Smooth muscle cell (in vitro differentiated cells): Measurements from ENCODE around the gene TICRR. TPM values are rescaled to one million over a fixed set of nuclear protein-coding genes. Genes with fewer than 3 reads are reported as not detected.
"Not testable (repeated sequence)": the region's sequence is repeated elsewhere in the genome, so short reads cannot be mapped to it uniquely, and the experiment has no call there.

Source experiments
- DNase-seq: peaks from one replicate; lab custom pipeline; 2025; ENCODE audit not compliant: unreplicated experiment; lab: John Stamatoyannopoulos, UW
- H2AFZ ChIP-seq: fragments of 200-600 bp; sonication (generic); 2 replicates; pipeline ENCODE4 v1.6.0; 2016; ENCODE audit warnings: antibody characterized with exemption, low read depth, mild to moderate bottlenecking
- H3F3A ChIP-seq: fragments of 200-600 bp; sonication (generic); 2 replicates; pipeline ENCODE4 v1.6.0; 2017; ENCODE audit warnings: antibody characterized with exemption, low read depth
- H3K27ac ChIP-seq: fragments of 200-600 bp; sonication (generic); 2 replicates; pipeline ENCODE4 v1.5.1; 2016; ENCODE audit warnings: low read depth, mild to moderate bottlenecking
- H3K27me3 ChIP-seq: fragments of 200-600 bp; sonication (generic); 2 replicates; pipeline ENCODE4 v1.6.1; 2016; ENCODE audit warnings: low read depth, mild to moderate bottlenecking
- H3K36me3 ChIP-seq: fragments of 200-600 bp; sonication (generic); 2 replicates; pipeline ENCODE4 v1.5.1; 2016; ENCODE audit warnings: low read depth
- H3K4me1 ChIP-seq: fragments of 200-600 bp; sonication (generic); 2 replicates; pipeline ENCODE4 v1.5.1; 2016; ENCODE audit warnings: low read depth
- H3K4me2 ChIP-seq: fragments of 200-600 bp; sonication (generic); 2 replicates; pipeline ENCODE4 v1.6.0; 2016; ENCODE audit warnings: mild to moderate bottlenecking
- H3K4me3 ChIP-seq: fragments of 200-600 bp; sonication (generic); 2 replicates; pipeline ENCODE4 v1.5.1; 2016; ENCODE audit warnings: mild to moderate bottlenecking
- H3K79me2 ChIP-seq: fragments of 200-600 bp; sonication (generic); 2 replicates; pipeline ENCODE4 v1.6.0; 2016; ENCODE audit warnings: low read depth, mild to moderate bottlenecking
- H3K9ac ChIP-seq: fragments of 200-600 bp; sonication (generic); 2 replicates; pipeline ENCODE4 v1.6.0; 2016; ENCODE audit warnings: low read depth
- H3K9me3 ChIP-seq: fragments of 200-600 bp; sonication (generic); replicated peaks from 2 replicates; pipeline ENCODE4 v1.5.1; 2016; ENCODE audit warnings: low read depth
- H4K20me1 ChIP-seq: fragments of 200-600 bp; sonication (generic); 2 replicates; pipeline ENCODE4 v1.6.0; 2016; ENCODE audit warnings: low read depth
- CTCF ChIP-seq: fragments of 200-600 bp; sonication (generic); IDR thresholded peaks from 2 replicates; pipeline ENCODE4 v1.5.1; 2017; ENCODE audit warnings: borderline replicate concordance, mild to moderate bottlenecking, antibody characterized with exemption; ENCODE audit not compliant: insufficient read depth, poor library complexity, severe bottlenecking
- WGBS: methylation state at CpG from one replicate; pipeline ENCODE4 v1.1.7; 2016; ENCODE audit warnings: low lambda C conversion rate; 5-methylcytosine and 5-hydroxymethylcytosine counted together
- polyA plus RNA-seq: library from polyadenylated mRNA; unstranded; fragments of >200 nt; fragmentation: Nextera tagmentation; extraction: Ambion mirVana; gene quantifications from 2 replicates; pipeline ENCODE4 v1.2.1, GENCODE V29; 2016
- total RNA-seq: library from RNA; depleted of rRNA; stranded (reverse); fragments of >200 nt; gene quantifications from 2 replicates; pipeline ENCODE4 v1.2.3, GENCODE V29; 2014

The TICRR gene
- total and polyA plus RNA-seq, 2 experiments from 2014 or later, result 1.3 to 2.6 TPM

DNA sequence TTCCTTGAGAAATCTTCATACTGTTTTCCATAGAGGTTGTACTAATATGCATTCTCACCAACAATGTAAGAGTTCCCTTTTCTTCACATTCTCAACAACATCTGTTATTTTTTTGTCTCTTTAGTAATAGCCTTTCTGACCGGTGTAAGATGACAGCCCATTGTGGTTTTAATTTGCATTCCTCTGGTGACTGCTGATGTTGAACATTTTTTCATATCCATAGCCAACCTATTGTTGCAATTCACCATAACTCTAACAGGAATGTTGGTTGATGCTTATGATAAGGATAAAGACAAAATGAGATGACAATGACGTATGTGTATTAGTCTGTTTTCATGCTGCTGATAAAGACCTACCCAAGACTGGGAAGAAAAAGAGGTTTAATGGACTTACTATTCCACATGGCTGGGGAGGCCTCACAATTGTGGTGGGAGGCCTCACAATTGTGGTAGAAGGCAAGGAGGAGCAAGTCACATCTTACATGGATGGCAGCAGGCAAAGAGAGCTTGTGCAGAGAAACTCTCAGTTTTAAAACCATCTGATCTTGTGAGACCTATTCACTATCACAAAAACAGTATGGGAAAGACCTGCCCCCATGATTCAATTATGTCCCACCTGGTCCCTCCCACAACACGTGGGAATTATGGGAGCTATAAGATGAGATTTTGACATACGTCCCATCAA, 41.3 kb upstream of the TICRR start:
- no peaks in the 10 kb centered on the region for H4K20me1 ChIP-seq
- no peak for DNase-seq
- H3K4me2 ChIP-seq, result no peak overlapping the region
- TF ChIP-seq CTCF, result no peak
- H3K4me3 ChIP-seq, result no peak overlapping the region
- H3K4me1 ChIP-seq, result no peaks in the 10 kb centered on the region
- H2AFZ ChIP-seq, result no peak overlapping the region
- H3K27ac ChIP-seq, result no peak overlapping the region
- no peaks in the 10 kb centered on the region for H3K27me3 ChIP-seq
- H3K9me3 ChIP-seq, result no peaks in the 10 kb centered on the region
- H3K79me2 ChIP-seq, result no peaks in the 10 kb centered on the region
- 81% methylated on average over 4 of the region's 4 CpGs for WGBS
- H3K9ac ChIP-seq, result no peak overlapping the region
- no peaks in the 10 kb centered on the region for H3F3A ChIP-seq
- no peaks in the 10 kb centered on the region for H3K36me3 ChIP-seq

DNA sequence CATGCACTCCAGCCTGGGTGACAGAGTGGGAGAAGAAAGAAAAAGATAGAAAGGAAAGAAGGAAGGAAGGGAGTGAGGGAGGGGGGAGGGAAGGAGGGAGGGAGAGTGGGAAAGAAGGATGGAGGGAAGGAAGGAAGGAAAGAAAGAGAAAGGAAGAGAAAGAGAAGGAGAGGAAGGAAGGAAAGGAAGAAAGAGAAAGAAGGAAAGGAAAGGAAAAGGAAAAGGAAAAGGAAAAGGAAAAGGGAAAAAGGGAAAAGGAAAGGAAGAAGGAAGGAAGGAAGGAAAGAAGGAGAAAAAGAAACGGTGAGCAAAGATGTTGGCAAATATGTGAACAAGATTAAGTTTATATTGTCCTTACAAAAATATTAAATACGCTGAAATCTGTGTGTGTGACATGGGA, 36.2 kb upstream of the TICRR start:
- 83% methylated on average over 2 of the region's 2 CpGs for WGBS
- no peak overlapping the region for H3K4me3 ChIP-seq
- no peak overlapping the region for H3K27ac ChIP-seq
- no peak overlapping the region for H3K4me2 ChIP-seq
- H3K9ac ChIP-seq, result no peak overlapping the region
- H3K79me2 ChIP-seq, result no peaks in the 10 kb centered on the region
- H3K27me3 ChIP-seq, result peaks cover 9% of the 10 kb centered on the region
- H3K9me3 ChIP-seq, result no peaks in the 10 kb centered on the region
- DNase-seq, result no peak
- no peak overlapping the region for H2AFZ ChIP-seq
- no peaks in the 10 kb centered on the region for H3F3A ChIP-seq
- no peaks in the 10 kb centered on the region for H3K4me1 ChIP-seq
- no peaks in the 10 kb centered on the region for H3K36me3 ChIP-seq
- no peak for TF ChIP-seq CTCF
- H4K20me1 ChIP-seq, result no peaks in the 10 kb centered on the region

DNA sequence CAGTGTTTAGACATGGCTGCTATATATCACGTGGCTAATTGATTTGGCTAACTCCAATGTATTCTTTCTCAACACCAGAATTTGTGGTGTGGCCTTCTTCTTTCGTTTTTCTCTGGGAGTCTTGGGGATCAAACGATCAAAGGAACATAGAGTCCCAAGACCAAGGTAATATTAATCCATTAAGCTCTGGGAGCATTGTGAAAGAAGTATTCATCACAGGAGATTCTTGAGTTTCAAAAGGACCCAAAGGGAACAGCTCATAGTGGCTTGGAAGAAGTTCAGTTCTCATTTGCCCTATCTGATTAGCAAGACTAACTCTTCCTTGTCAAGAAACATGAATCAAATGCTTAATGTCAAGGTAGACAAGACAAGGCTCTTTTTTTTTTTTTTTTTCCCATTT, 32.9 kb upstream of the TICRR start:
- Histone ChIP-seq H4K20me1 (no peaks in the 10 kb centered on the region), H2AFZ (no peak overlapping the region), H3K27me3 (peaks cover 9% of the 10 kb centered on the region), H3K4me1 (no peaks in the 10 kb centered on the region), H3K36me3 (no peaks in the 10 kb centered on the region), H3K4me3 (no peak overlapping the region), H3F3A (no peaks in the 10 kb centered on the region), H3K79me2 (no peaks in the 10 kb centered on the region), H3K9me3 (no peaks in the 10 kb centered on the region), H3K27ac (no peak overlapping the region), H3K9ac (no peak overlapping the region), H3K4me2 (no peak overlapping the region)
- DNase-seq, result no peak
- 78% methylated on average over 3 of the region's 3 CpGs for WGBS
- TF ChIP-seq CTCF, result no peak

DNA sequence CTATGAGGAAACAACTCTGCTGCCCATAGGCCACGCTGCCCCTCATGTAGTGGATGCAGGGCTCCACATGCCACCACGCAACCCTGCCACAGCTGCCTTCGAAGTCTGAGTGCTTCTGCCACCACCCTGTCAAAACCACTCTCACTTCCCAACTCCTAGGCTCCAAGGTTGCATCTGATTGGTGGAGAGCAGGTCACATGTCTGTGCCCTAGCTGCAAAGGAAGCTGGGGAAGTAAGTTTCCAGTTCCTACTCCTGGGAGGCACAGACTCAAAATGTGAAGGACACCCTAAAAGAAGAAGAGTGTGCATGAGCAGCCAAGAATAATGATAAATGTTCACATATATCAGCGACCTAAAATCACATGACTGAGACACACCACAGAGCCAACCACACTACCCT, 31.9 kb upstream of the TICRR start:
- DNase-seq, result no peak
- H3K4me2 ChIP-seq, result no peak overlapping the region

GRCh38 chr15:89549138-89549537, 26.1 kb upstream of the TICRR start:
- 81% methylated on average over 4 of the region's 4 CpGs for WGBS
- H3K9ac ChIP-seq, H3F3A ChIP-seq, H3K27me3 ChIP-seq, H3K4me1 ChIP-seq, H3K4me3 ChIP-seq, H3K36me3 ChIP-seq, H3K9me3 ChIP-seq, H3K79me2 ChIP-seq, DNase-seq, H4K20me1 ChIP-seq, H3K4me2 ChIP-seq, H2AFZ ChIP-seq, H3K27ac ChIP-seq: not testable (repeated sequence)

More for the DNA sequence above, 31.9 kb upstream of the TICRR start:
- Histone ChIP-seq H3K4me3 (no peak overlapping the region), H3F3A (no peaks in the 10 kb centered on the region), H3K27me3 (peaks cover 9% of the 10 kb centered on the region), H2AFZ (no peak overlapping the region), H3K9ac (no peak overlapping the region), H4K20me1 (no peaks in the 10 kb centered on the region), H3K79me2 (no peaks in the 10 kb centered on the region), H3K9me3 (no peaks in the 10 kb centered on the region), H3K36me3 (no peaks in the 10 kb centered on the region), H3K27ac (no peak overlapping the region), H3K4me1 (no peaks in the 10 kb centered on the region)
- no peak for TF ChIP-seq CTCF
- 90% methylated on average over 4 of the region's 4 CpGs for WGBS
